Neural progenitor cell (in vitro differentiated cells): ENCODE results near the gene PEMT. TPM values are rescaled to one million over a fixed set of nuclear protein-coding genes. Genes with fewer than 3 reads are reported as not detected.

Source experiments
- DNase-seq: peaks from one replicate; pipeline ENCODE4 v3.0.0-alpha.2; 2016; ENCODE audit warnings: low spot score
- H2AFZ ChIP-seq: fragments of 200-600 bp; sonication (generic); replicated peaks from 2 replicates; pipeline ENCODE4 v1.6.1; 2016; ENCODE audit warnings: antibody characterized with exemption
- H3F3A ChIP-seq: fragments of 200-600 bp; sonication (generic); 2 replicates; pipeline ENCODE4 v1.6.1; 2016; ENCODE audit warnings: antibody characterized with exemption, low read depth
- H3K27ac ChIP-seq: fragments of 200-600 bp; sonication (generic); 2 replicates; pipeline ENCODE4 v1.5.1; 2016; ENCODE audit warnings: mild to moderate bottlenecking
- H3K27me3 ChIP-seq: fragments of 200-600 bp; sonication (generic); 2 replicates; pipeline ENCODE4 v1.6.1; 2016; ENCODE audit warnings: mild to moderate bottlenecking, moderate library complexity
- H3K36me3 ChIP-seq: fragments of 200-600 bp; sonication (generic); 2 replicates; pipeline ENCODE4 v1.5.1; 2016
- H3K4me1 ChIP-seq: fragments of 200-600 bp; sonication (generic); 2 replicates; pipeline ENCODE4 v1.6.1; 2016; ENCODE audit warnings: mixed run types
- H3K4me2 ChIP-seq: fragments of 200-600 bp; sonication (generic); 2 replicates; pipeline ENCODE4 v1.6.1; 2016
- H3K4me3 ChIP-seq: fragments of 200-600 bp; sonication (generic); 2 replicates; pipeline ENCODE4 v1.5.1; 2016
- H3K79me2 ChIP-seq: fragments of 200-600 bp; sonication (generic); 2 replicates; pipeline ENCODE4 v1.6.1; 2016; ENCODE audit warnings: low read depth
- H3K9ac ChIP-seq: fragments of 200-600 bp; sonication (generic); 2 replicates; pipeline ENCODE4 v1.6.1; 2016
- H3K9me3 ChIP-seq: fragments of 200-600 bp; sonication (generic); 2 replicates; pipeline ENCODE4 v1.5.1; 2016; ENCODE audit warnings: low read depth
- H4K20me1 ChIP-seq: fragments of 200-600 bp; sonication (generic); 2 replicates; pipeline ENCODE4 v1.6.1; 2016; ENCODE audit warnings: low read depth
- H3K27ac Mint-ChIP-seq: 3 replicates; pipeline ENCODE4 v1.8.0; 2021; ENCODE audit warnings: mixed read lengths
- H3K27me3 Mint-ChIP-seq: 2 replicates; pipeline ENCODE4 v1.8.0; 2022; ENCODE audit warnings: low read depth, mild to moderate bottlenecking, inconsistent platforms, moderate library complexity, mixed read lengths; ENCODE audit not compliant: insufficient read depth
- H3K36me3 Mint-ChIP-seq: 3 replicates; pipeline ENCODE4 v1.8.0; 2021; ENCODE audit warnings: mixed read lengths
- H3K4me1 Mint-ChIP-seq: 3 replicates; pipeline ENCODE4 v1.8.0; 2021; ENCODE audit warnings: mixed read lengths
- H3K4me3 Mint-ChIP-seq: 3 replicates; pipeline ENCODE4 v1.8.0; 2021; ENCODE audit warnings: mild to moderate bottlenecking, moderate library complexity, mixed read lengths
- H3K9me3 Mint-ChIP-seq: 3 replicates; pipeline ENCODE4 v1.8.0; 2020; ENCODE audit warnings: mixed read lengths
- CTCF ChIP-seq: fragments of 200-600 bp; sonication (generic); IDR thresholded peaks from 2 replicates; pipeline ENCODE4 v1.5.1; 2017; ENCODE audit warnings: antibody characterized with exemption, mild to moderate bottlenecking
- EZH2 ChIP-seq: fragments of 200-600 bp; sonication (generic); IDR thresholded peaks from 2 replicates; pipeline ENCODE4 v1.6.1; 2017; ENCODE audit warnings: antibody characterized with exemption, mild to moderate bottlenecking, moderate library complexity
- EZH2phosphoT487 ChIP-seq: fragments of 200-600 bp; sonication (generic); IDR thresholded peaks from 2 replicates; pipeline ENCODE4 v1.6.1; 2017; ENCODE audit warnings: antibody characterized with exemption
- total RNA-seq: library from RNA; depleted of rRNA; stranded (reverse); fragments of >200 nt; gene quantifications from 2 replicates; pipeline ENCODE4 v1.2.3, GENCODE V29; 2015; ENCODE audit warnings: low replicate concordance

The PEMT gene
- total RNA-seq, 1 donor from 2014 or later = 17.7 TPM

- Histone ChIP-seq H3K36me3 (no peaks in the 10 kb centered on the region), H3K79me2 (no peaks in the 10 kb centered on the region), H3F3A (peaks cover 37% of the 10 kb centered on the region), H3K9ac (no peak overlapping the region), H3K27me3 (peaks cover 31% of the 10 kb centered on the region), H2AFZ (peak overlapping the region; percentile 78), H3K4me2 (peak overlapping the region; percentile 85), H3K27ac (no peak overlapping the region), H4K20me1 (peaks cover 36% of the 10 kb centered on the region), H3K9me3 (no peaks in the 10 kb centered on the region), H3K4me1 (peaks cover 40% of the 10 kb centered on the region), H3K4me3 (peak overlapping the region; percentile 67)
- peaks cover 4% of the 10 kb centered on the region for H3K36me3 Mint-ChIP-seq
- peaks cover 16% of the 10 kb centered on the region for H3K27me3 Mint-ChIP-seq
- TF ChIP-seq EZH2phosphoT487 (no peak), EZH2 (no peak), CTCF (no peak)
- DNase-seq = no peak
- peak overlapping the region; percentile 80 for H3K4me3 Mint-ChIP-seq
- peaks cover 31% of the 10 kb centered on the region for H3K4me1 Mint-ChIP-seq
- no peak overlapping the region for H3K27ac Mint-ChIP-seq
- no peaks in the 10 kb centered on the region for H3K9me3 Mint-ChIP-seq
Measured at GRCh38 chr17:17497065-17497844, 94.3 kb downstream of the PEMT start.

GRCh38 chr17:17496189-17497064, 95.1 kb downstream of the PEMT start, which contains the start of gene RASD1:
TSS of gene RASD1 (minus strand) at chr17:17496395. CDS start at chr17:17496181, 214 bp downstream.
- no peak within 1 kb of the TSS for H3K9ac ChIP-seq
- H4K20me1 ChIP-seq = peaks cover 45% of the 10 kb centered on the region
- H3K4me2 ChIP-seq = peak within 1 kb of the TSS; percentile 85
- peaks cover 16% of the 10 kb centered on the region for H3K27me3 Mint-ChIP-seq
- peak within 1 kb of the TSS; percentile 67 for H3K4me3 ChIP-seq
- TF ChIP-seq CTCF (peak; percentile 90), EZH2phosphoT487 (peak; percentile 13), EZH2 (no peak)
- H3K4me3 Mint-ChIP-seq = peak within 1 kb of the TSS; percentile 88
- no peak within 1 kb of the TSS for H3K27ac ChIP-seq
- H3K36me3 Mint-ChIP-seq = peaks cover 9% of the 10 kb centered on the region
- no peaks in the 10 kb centered on the region for H3K9me3 Mint-ChIP-seq
- H3K36me3 ChIP-seq = no peaks in the 10 kb centered on the region
- no peaks in the 10 kb centered on the region for H3K79me2 ChIP-seq
- H3F3A ChIP-seq = peaks cover 39% of the 10 kb centered on the region
- H3K27ac Mint-ChIP-seq = no peak within 1 kb of the TSS
- H3K27me3 ChIP-seq = peaks cover 31% of the 10 kb centered on the region
- DNase-seq = peak; percentile 92
- peaks cover 47% of the 10 kb centered on the region for H3K4me1 ChIP-seq
- peak within 1 kb of the TSS; percentile 92 for H2AFZ ChIP-seq
- H3K4me1 Mint-ChIP-seq = peaks cover 31% of the 10 kb centered on the region
- no peaks in the 10 kb centered on the region for H3K9me3 ChIP-seq

- Mint-ChIP-seq H3K27me3 (peaks cover 16% of the 10 kb centered on the region), H3K9me3 (no peaks in the 10 kb centered on the region), H3K36me3 (peaks cover 9% of the 10 kb centered on the region), H3K4me3 (peak overlapping the region; percentile 88), H3K4me1 (peaks cover 31% of the 10 kb centered on the region), H3K27ac (no peak overlapping the region)
- peaks cover 47% of the 10 kb centered on the region for H3K4me1 ChIP-seq
- no peak overlapping the region for H3K9ac ChIP-seq
- H3K79me2 ChIP-seq = no peaks in the 10 kb centered on the region
- DNase-seq = peak; percentile 63
- peak overlapping the region; percentile 85 for H3K4me2 ChIP-seq
- no peaks in the 10 kb centered on the region for H3K36me3 ChIP-seq
- no peak overlapping the region for H3K27ac ChIP-seq
- TF ChIP-seq EZH2 (peak; percentile 78), CTCF (no peak), EZH2phosphoT487 (peak; percentile 85)
- peaks cover 52% of the 10 kb centered on the region for H4K20me1 ChIP-seq
- peaks cover 39% of the 10 kb centered on the region for H3F3A ChIP-seq
- H3K4me3 ChIP-seq = peak overlapping the region; percentile 67
- H2AFZ ChIP-seq = no peak overlapping the region
- peaks cover 31% of the 10 kb centered on the region for H3K27me3 ChIP-seq
- no peaks in the 10 kb centered on the region for H3K9me3 ChIP-seq
Measured at GRCh38 chr17:17495536-17496188, 95.8 kb downstream of the PEMT start.
